HL-60 (cell line): ENCODE data around the gene UBFD1.

Experiments used
- DNase-seq, 2 experiments: peaks; one replicate each; pipeline ENCODE4 v3.0.0-alpha.2; 2010 to 2020; ENCODE audit warnings: low read depth in 1 of 2, low spot score in 1 of 2
- H3K27ac ChIP-seq: fragments of 250-450 bp; sonication (Bioruptor Pico); replicated peaks from 2 replicates; pipeline ENCODE4 v1.5.1; 2020; ENCODE audit warnings: mild to moderate bottlenecking, moderate library complexity
- H3K27me3 ChIP-seq: fragments of 250-450 bp; sonication (Bioruptor Pico); 2 replicates; pipeline ENCODE4 v1.5.1; 2021; ENCODE audit warnings: mild to moderate bottlenecking, moderate library complexity; ENCODE audit not compliant: insufficient read depth, poor library complexity, severe bottlenecking
- H3K4me3 ChIP-seq: replicated peaks from 2 replicates; pipeline ENCODE4 v1.5.1; 2011; ENCODE audit warnings: mild to moderate bottlenecking, control low read depth, low read length; ENCODE audit not compliant: insufficient read depth
- CTCF ChIP-seq: IDR thresholded peaks from one replicate; pipeline ENCODE4 v1.5.1; 2011; ENCODE audit warnings: low read length, control low read depth, inconsistent platforms; ENCODE audit not compliant: insufficient read depth
- GABPA ChIP-seq: IDR thresholded peaks from 2 replicates; pipeline ENCODE4 v1.6.1; 2012; ENCODE audit warnings: low read depth
- POLR2AphosphoS5 ChIP-seq: IDR thresholded peaks from 2 replicates; pipeline ENCODE4 v1.6.1; 2012; ENCODE audit warnings: low read depth
- SPI1 ChIP-seq: IDR thresholded peaks from 2 replicates; pipeline ENCODE4 v1.6.1; 2012; ENCODE audit warnings: low read depth, mild to moderate bottlenecking, borderline replicate concordance
- TF ChIP-seq, protein P1 (sequence below): IDR thresholded peaks from 2 replicates; pipeline ENCODE4 v1.6.1; 2012; ENCODE audit warnings: low read depth; ENCODE audit not compliant: insufficient replicate concordance

Gene UBFD1

DNA sequence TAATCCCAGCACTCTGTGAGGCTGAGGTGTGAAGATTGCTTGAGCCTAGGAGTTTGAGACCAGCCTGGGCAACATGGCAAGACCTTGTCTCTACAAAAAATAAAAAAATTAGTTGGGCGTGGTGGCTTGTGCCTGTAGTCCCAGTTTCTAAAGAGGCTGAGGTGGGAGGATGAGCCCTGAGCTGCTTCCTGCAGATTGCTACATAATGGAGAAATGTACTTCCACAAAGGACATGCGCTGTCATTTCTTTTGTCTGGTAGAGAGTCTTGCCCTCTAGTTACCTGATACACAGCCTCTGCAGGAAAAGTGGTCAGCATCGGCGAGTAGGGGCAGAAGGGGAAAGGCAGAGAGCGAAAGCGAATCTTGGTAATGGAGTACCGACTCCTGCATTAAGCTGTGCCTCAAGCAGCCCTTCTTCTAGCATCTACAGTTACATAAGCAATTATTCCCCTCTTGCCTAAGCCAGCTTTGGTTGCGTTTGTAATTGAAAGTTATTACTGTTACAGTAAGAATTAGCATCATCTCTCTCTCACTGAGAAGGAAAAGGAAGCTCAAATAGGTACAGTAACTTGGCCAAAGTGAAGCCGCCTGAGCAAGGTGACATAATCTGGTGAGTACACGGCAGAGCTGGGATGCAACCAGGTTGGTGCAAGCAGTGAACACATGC is 28.8 kb upstream of the UBFD1 start:
- no peak for TF ChIP-seq CTCF
- H3K27me3 ChIP-seq: no peaks in the 10 kb centered on the region
- no peak overlapping the region for H3K4me3 ChIP-seq
- peak in 1 of 2 experiments; percentile 33 for DNase-seq
- H3K27ac ChIP-seq: peak overlapping the region; percentile 16

- TF ChIP-seq CTCF (no peak), GABPA (no peak), SPI1 (no peak), POLR2AphosphoS5 (no peak)
- TF ChIP-seq, protein P1, sequence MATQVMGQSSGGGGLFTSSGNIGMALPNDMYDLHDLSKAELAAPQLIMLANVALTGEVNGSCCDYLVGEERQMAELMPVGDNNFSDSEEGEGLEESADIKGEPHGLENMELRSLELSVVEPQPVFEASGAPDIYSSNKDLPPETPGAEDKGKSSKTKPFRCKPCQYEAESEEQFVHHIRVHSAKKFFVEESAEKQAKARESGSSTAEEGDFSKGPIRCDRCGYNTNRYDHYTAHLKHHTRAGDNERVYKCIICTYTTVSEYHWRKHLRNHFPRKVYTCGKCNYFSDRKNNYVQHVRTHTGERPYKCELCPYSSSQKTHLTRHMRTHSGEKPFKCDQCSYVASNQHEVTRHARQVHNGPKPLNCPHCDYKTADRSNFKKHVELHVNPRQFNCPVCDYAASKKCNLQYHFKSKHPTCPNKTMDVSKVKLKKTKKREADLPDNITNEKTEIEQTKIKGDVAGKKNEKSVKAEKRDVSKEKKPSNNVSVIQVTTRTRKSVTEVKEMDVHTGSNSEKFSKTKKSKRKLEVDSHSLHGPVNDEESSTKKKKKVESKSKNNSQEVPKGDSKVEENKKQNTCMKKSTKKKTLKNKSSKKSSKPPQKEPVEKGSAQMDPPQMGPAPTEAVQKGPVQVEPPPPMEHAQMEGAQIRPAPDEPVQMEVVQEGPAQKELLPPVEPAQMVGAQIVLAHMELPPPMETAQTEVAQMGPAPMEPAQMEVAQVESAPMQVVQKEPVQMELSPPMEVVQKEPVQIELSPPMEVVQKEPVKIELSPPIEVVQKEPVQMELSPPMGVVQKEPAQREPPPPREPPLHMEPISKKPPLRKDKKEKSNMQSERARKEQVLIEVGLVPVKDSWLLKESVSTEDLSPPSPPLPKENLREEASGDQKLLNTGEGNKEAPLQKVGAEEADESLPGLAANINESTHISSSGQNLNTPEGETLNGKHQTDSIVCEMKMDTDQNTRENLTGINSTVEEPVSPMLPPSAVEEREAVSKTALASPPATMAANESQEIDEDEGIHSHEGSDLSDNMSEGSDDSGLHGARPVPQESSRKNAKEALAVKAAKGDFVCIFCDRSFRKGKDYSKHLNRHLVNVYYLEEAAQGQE: no peak
- Histone ChIP-seq H3K4me3 (no peak overlapping the region), H3K27ac (no peak overlapping the region), H3K27me3 (no peaks in the 10 kb centered on the region)
- DNase-seq: no peak
These were observed 27.5 kb upstream of the UBFD1 start for GRCh38 chr16:23530062-23530461.

DNA sequence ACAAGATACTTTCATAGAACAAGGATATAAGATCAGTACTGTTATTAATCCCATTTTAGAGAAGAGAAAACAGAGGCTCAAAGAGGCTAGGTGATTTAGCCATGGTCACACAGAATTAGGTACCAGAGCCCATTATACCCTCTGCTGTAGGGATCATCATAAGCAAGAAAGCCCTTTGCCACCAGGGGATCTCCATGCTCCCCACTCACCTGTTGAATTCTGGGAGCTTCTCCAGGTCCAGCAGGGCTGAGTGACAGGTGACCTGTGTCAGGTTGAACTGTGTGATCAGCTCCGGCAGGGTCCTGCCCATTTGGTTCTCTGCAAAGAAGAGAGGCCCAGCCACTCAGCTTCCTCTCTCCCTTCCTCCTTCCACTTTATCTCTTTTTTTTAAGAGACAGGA is 25.1 kb upstream of the UBFD1 start:
- TF ChIP-seq CTCF (no peak), SPI1 (no peak), POLR2AphosphoS5 (no peak), GABPA (no peak)
- TF ChIP-seq, protein P1: no peak

More for the DNA sequence above, 25.1 kb upstream of the UBFD1 start:
- Histone ChIP-seq H3K27me3 (no peaks in the 10 kb centered on the region), H3K27ac (no peak overlapping the region), H3K4me3 (no peak overlapping the region)
- DNase-seq: no peak
